ENCODE data around the gene SEMA3B. TPM values are rescaled to one million over a fixed set of nuclear protein-coding genes. Genes with fewer than 3 reads are reported as not detected.

SEMA3B gene
- total and polyA plus RNA-seq, 2 experiments from 2014 or later, result 67.7 to 104 TPM

DNA sequence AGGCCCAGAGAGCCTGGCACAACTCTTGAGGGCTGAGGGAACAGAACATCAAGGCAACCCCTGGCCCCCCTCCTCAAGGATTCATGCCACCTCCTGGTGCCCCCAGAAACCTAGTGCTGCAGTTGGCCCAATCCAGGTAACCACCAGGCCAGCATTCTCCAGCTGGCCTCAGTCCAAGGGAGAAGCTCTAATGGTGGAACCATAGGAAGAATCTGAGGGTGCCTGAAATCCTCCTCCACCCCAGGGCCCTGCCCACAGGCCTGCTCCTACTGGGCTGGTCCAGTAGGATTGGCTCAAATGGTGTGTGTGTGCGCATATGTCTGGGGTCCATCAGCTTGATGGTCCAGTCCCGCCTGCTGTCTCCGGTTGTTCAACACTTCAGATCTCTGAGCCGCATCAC, 45.9 kb downstream of the SEMA3B start:
- WGBS (ENCODE audit: low lambda C conversion rate, missing lambda C conversion rate), result 96% methylated on average over 4 of the region's 4 CpGs
- Histone ChIP-seq H3K27me3 (no peaks in the 10 kb centered on the region), H3K27ac (no peak overlapping the region), H3K9me2 (replicated peaks; ENCODE audit: insufficient read depth) (no peaks in the 10 kb centered on the region), H3K4me2 (no peak overlapping the region), H3K4me3 (no peak overlapping the region), H3K36me3 (replicated peaks; ENCODE audit: insufficient read depth, low read depth) (no peaks in the 10 kb centered on the region), H3K4me1 (ENCODE audit: insufficient read depth) (peaks cover 30% of the 10 kb centered on the region), H3K9me3 (ENCODE audit: low read depth) (no peaks in the 10 kb centered on the region), H2AFZ (no peak overlapping the region), H4K20me1 (ENCODE audit: insufficient read depth, poor library complexity, severe bottlenecking) (peaks cover 3% of the 10 kb centered on the region), H3K79me2 (peaks cover 28% of the 10 kb centered on the region)
- TF ChIP-seq EZH2phosphoT487 (IDR thresholded peaks at IDR 0.05; ENCODE audit: low read depth, severe bottlenecking, unreplicated experiment) (no peak), EZH2 (IDR thresholded peaks at IDR 0.05; ENCODE audit: borderline replicate concordance) (no peak)
- TF ChIP-seq, protein P1, sequence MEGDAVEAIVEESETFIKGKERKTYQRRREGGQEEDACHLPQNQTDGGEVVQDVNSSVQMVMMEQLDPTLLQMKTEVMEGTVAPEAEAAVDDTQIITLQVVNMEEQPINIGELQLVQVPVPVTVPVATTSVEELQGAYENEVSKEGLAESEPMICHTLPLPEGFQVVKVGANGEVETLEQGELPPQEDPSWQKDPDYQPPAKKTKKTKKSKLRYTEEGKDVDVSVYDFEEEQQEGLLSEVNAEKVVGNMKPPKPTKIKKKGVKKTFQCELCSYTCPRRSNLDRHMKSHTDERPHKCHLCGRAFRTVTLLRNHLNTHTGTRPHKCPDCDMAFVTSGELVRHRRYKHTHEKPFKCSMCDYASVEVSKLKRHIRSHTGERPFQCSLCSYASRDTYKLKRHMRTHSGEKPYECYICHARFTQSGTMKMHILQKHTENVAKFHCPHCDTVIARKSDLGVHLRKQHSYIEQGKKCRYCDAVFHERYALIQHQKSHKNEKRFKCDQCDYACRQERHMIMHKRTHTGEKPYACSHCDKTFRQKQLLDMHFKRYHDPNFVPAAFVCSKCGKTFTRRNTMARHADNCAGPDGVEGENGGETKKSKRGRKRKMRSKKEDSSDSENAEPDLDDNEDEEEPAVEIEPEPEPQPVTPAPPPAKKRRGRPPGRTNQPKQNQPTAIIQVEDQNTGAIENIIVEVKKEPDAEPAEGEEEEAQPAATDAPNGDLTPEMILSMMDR (IDR thresholded peaks at IDR 0.05; ENCODE audit: poor library complexity), result no peak
- DNase-seq (ENCODE audit: low spot score), result no peak

DNA sequence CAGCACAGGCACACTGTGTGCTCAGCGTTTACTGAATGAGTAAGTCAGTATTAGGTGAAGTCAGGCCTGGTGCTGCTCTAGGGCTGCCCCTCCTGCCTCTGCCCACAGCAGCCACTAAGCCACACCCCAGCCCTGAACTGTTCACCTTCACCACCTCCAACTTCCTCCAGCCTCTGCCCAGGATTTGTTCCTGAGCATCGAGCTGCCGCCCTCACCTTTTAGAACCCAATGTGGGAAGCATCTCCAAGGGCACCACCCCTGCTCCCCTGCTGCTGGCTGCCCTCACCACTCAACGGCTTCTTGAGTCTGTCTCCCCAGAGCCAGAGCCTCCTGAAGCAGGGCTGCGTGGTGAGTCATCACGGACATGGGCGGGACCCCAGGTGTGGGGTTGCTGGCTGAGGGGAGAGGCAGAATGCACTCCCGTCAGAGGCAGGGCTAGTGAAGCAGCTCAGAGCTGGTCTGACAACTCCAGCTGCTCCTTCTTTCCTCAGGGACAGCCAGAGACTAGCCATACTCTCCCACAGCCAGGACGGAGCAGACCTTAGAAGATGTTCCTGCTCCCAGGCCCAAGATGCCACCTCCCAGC, 47.8 kb downstream of the SEMA3B start:
- H4K20me1 ChIP-seq (ENCODE audit: insufficient read depth, poor library complexity, severe bottlenecking), result peaks cover 3% of the 10 kb centered on the region
- no peaks in the 10 kb centered on the region for H3K9me2 ChIP-seq (replicated peaks; ENCODE audit: insufficient read depth)
- H3K4me2 ChIP-seq, result peak overlapping the region; percentile 61
- 47% methylated on average over 9 of the region's 9 CpGs for WGBS (ENCODE audit: low lambda C conversion rate, missing lambda C conversion rate)
- no peaks in the 10 kb centered on the region for H3K9me3 ChIP-seq (ENCODE audit: low read depth)
- H3K27ac ChIP-seq, result peak overlapping the region; percentile 91
- DNase-seq (ENCODE audit: low spot score), result peak; percentile 91
- peaks cover 37% of the 10 kb centered on the region for H3K4me1 ChIP-seq (ENCODE audit: insufficient read depth)
- H3K36me3 ChIP-seq (replicated peaks; ENCODE audit: insufficient read depth, low read depth), result no peaks in the 10 kb centered on the region
- H3K4me3 ChIP-seq, result no peak overlapping the region
- H3K27me3 ChIP-seq, result no peaks in the 10 kb centered on the region
- H3K79me2 ChIP-seq, result peaks cover 38% of the 10 kb centered on the region
- no peak overlapping the region for H2AFZ ChIP-seq
- TF ChIP-seq EZH2 (IDR thresholded peaks at IDR 0.05; ENCODE audit: borderline replicate concordance) (no peak), EZH2phosphoT487 (IDR thresholded peaks at IDR 0.05; ENCODE audit: low read depth, severe bottlenecking, unreplicated experiment) (no peak)
- TF ChIP-seq, protein P1 (IDR thresholded peaks at IDR 0.05; ENCODE audit: poor library complexity), result no peak

DNA sequence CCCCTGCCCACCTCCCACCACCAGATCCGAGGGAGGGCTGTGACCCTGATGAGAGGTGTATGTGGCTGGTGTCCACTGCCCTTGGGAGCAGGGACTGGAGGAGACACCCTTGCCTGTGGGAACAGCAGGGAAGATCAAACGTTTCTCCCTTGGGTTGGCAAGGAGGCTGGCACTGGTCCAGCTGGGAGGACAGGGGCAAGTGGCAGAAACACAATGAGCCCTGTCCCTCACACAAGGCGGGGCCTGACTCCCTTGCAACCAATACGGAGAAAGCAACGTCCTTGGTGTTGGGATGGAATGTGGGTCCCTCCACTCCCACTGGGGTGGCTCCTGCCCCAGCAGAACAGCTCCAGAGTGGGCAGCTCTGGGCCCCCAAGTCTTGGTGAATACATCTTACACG, 48.4 kb downstream of the SEMA3B start:
- H3K9me3 ChIP-seq (ENCODE audit: low read depth), result no peaks in the 10 kb centered on the region
- H3K36me3 ChIP-seq (replicated peaks; ENCODE audit: insufficient read depth, low read depth), result no peaks in the 10 kb centered on the region
- peak overlapping the region; percentile 61 for H3K4me2 ChIP-seq
- no peak for DNase-seq (ENCODE audit: low spot score)
- no peak overlapping the region for H2AFZ ChIP-seq
- no peaks in the 10 kb centered on the region for H3K27me3 ChIP-seq
- 80% methylated on average over 6 of the region's 6 CpGs for WGBS (ENCODE audit: low lambda C conversion rate, missing lambda C conversion rate)
- peaks cover 43% of the 10 kb centered on the region for H3K4me1 ChIP-seq (ENCODE audit: insufficient read depth)
- no peaks in the 10 kb centered on the region for H3K9me2 ChIP-seq (replicated peaks; ENCODE audit: insufficient read depth)
- H3K27ac ChIP-seq, result peak overlapping the region; percentile 91
- TF ChIP-seq EZH2phosphoT487 (IDR thresholded peaks at IDR 0.05; ENCODE audit: low read depth, severe bottlenecking, unreplicated experiment), result no peak
- TF ChIP-seq EZH2 (IDR thresholded peaks at IDR 0.05; ENCODE audit: borderline replicate concordance), result no peak
- TF ChIP-seq, protein P1 (IDR thresholded peaks at IDR 0.05; ENCODE audit: poor library complexity), result no peak
- peaks cover 38% of the 10 kb centered on the region for H3K79me2 ChIP-seq
- no peak overlapping the region for H3K4me3 ChIP-seq
- H4K20me1 ChIP-seq (ENCODE audit: insufficient read depth, poor library complexity, severe bottlenecking), result peaks cover 3% of the 10 kb centered on the region

Measured in hepatocyte (in vitro differentiated cells).